Measurements from ENCODE around the gene LHX2. TPM values are rescaled to one million over a fixed set of nuclear protein-coding genes. Genes with fewer than 3 reads are reported as not detected.
A peak's percentile ranks its signal among the peaks of the same experiment; 100 is the strongest.

LHX2 gene, protein sequence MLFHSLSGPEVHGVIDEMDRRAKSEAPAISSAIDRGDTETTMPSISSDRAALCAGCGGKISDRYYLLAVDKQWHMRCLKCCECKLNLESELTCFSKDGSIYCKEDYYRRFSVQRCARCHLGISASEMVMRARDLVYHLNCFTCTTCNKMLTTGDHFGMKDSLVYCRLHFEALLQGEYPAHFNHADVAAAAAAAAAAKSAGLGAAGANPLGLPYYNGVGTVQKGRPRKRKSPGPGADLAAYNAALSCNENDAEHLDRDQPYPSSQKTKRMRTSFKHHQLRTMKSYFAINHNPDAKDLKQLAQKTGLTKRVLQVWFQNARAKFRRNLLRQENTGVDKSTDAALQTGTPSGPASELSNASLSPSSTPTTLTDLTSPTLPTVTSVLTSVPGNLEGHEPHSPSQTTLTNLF
- not detected for total RNA-seq

DNA sequence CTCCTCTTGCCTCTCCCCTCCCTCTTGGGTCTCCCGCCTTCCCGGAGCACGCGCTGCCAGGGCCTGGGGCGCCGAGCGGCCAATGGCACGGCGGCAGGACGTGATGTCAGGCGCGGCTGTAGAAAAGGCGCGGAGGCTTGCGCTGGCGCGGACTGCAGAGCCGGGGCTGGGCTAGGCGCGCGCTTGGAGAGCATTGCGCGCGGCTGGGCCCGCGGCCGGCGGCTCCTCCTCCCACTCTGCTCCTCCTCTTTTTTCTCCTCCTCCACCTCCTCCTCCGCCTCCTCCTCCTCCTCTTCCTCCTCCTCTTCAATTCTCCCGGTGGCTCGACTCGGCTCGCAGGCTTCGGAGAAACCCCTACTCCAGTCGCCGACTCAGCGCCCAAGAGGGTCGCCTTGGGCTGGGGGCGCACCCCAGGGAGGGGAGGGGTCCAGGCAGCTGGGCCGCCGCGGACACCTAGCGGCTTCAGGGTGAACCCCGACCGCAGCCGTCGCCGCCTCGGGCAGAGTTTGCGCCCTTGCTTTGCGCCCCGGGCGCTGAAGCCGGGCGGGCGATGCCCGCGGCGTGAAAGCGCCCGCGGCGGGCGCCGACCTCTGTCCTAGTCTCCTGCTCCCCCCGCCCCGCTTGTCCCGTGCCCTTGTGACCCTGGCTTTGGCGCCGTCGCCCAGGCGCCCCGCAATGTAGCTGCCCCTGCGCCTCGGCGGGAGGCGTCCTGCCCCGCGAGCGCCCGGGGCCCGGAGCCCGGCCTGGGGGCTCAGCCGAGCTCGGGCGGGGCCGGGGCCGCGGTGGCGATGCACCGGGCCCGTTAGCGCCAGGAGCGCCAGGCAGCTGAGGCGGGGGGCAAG is at the start of gene LHX2:
Gene LHX2, plus strand, starts transcription at position 309 of the 842 bp plus-strand sequence. CDS start 581 bp downstream, outside the sequence.
- DNase-seq (ENCODE audit: low spot score) (no peak), ATAC-seq (ENCODE audit: low FRiP score) (peak; percentile 59)
- TF ChIP-seq, protein P1, sequence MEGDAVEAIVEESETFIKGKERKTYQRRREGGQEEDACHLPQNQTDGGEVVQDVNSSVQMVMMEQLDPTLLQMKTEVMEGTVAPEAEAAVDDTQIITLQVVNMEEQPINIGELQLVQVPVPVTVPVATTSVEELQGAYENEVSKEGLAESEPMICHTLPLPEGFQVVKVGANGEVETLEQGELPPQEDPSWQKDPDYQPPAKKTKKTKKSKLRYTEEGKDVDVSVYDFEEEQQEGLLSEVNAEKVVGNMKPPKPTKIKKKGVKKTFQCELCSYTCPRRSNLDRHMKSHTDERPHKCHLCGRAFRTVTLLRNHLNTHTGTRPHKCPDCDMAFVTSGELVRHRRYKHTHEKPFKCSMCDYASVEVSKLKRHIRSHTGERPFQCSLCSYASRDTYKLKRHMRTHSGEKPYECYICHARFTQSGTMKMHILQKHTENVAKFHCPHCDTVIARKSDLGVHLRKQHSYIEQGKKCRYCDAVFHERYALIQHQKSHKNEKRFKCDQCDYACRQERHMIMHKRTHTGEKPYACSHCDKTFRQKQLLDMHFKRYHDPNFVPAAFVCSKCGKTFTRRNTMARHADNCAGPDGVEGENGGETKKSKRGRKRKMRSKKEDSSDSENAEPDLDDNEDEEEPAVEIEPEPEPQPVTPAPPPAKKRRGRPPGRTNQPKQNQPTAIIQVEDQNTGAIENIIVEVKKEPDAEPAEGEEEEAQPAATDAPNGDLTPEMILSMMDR (IDR thresholded peaks at IDR 0.05), result no peak

DNA sequence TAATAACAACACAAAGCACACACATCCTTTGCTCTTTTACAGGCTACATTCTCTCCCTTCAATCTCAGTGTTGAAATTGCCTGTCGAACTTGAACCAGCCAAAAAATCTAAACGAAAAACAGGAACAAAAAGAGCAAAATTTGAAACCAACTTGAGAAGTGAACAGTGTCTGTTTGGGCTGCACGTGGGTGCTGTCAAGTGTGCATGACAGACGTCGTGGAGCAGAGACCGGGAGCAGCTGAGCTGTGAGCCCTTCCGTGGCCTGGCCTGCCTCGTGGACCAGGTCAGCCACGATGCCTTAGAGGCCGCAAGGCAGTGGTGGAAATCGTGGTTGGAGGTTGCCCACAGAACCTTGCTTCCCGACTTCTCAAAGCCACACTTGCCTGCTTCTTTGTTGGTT is 46.8 kb upstream of the LHX2 start:
- no peak for ATAC-seq (ENCODE audit: low FRiP score)
- no peak for DNase-seq (ENCODE audit: low spot score)
- TF ChIP-seq, protein P1 (IDR thresholded peaks at IDR 0.05), result no peak

DNA sequence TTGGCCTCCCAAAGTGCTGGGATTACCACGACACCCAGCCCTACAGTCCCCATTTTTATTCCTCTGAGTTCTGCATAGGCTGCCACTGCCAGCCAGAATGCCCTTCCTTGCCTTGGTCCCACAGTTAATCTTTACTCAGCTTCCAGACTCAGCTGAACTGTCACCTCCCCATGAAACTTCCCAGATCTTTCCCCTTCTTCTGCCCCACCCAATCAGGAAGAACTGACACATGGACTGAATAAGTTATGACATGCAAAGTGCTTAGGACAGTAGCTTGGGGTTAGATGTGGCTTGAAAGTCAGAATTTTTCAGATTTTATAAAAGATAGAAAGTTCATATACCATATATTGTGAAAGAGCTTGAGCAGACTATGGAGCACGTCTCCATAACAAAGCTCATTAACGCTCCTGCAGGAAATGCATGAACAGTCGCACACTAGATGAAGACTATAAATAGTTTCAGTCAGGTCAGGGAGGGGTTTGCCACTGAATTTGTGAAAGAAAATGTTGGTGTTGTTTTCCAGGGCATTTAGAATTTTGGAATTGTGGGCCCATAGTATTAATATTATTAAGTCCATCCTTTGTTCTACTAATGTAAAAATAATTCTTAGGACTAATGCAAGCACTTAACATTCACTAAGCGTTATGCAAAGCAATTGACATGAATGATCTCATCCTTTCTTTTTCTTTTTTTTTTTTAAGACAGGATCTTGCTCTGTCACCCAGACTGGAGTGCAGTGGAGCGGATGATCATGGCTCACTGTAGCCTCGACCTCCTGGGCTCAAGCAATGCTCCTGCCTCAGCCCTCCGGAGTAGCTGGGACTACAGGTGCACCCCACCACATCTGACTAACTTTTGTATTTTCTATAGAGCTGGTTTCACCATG is 45.5 kb upstream of the LHX2 start:
- DNase-seq (ENCODE audit: low spot score), result no peak
- TF ChIP-seq, protein P1 (IDR thresholded peaks at IDR 0.05), result no peak
- no peak for ATAC-seq (ENCODE audit: low FRiP score)

DNA sequence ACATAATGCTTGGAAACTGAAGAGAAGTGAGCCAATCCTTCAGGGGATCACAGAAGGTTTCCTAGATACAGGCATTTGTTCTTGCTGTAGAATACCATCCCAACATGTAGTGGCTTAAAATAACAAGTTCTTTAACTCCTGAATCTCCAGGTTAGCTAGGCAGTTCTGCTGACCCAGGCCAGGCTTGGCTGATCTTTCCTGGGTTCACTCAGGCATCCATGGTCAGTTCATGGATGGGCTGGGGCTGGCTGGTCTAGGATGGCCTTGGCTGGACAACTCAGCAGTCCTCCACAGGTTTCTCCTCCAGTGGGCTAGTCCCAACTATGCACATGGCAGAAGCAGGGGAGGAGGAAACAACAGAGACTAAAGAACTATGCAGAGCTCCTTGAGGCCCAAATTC is 44.2 kb upstream of the LHX2 start:
- no peak for ATAC-seq (ENCODE audit: low FRiP score)
- TF ChIP-seq, protein P1 (IDR thresholded peaks at IDR 0.05), result no peak
- DNase-seq (ENCODE audit: low spot score), result no peak

DNA sequence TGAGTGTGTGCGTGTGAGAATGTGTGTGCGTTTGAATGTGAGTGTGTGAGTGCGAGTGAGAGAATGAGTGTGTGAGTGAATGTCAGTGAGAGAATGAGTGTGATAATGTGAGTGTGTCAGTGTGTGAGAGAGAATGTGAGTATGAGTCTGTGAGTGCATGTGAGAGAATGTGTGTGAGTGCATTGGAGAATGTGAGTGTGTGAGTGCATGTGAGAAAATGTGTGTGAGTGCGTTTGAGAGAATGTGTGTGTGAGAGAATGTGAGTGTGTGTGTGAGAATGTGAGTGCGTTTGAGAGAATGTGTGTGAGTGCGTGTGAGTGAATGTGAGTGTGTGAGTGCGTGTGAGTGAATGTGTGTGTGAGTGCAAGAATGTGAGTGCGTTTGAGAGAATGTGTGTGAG is 39.0 kb upstream of the LHX2 start:
- no peak for DNase-seq (ENCODE audit: low spot score)
- TF ChIP-seq, protein P1 (IDR thresholded peaks at IDR 0.05), result no peak
- ATAC-seq (ENCODE audit: low FRiP score), result no peak

DNA sequence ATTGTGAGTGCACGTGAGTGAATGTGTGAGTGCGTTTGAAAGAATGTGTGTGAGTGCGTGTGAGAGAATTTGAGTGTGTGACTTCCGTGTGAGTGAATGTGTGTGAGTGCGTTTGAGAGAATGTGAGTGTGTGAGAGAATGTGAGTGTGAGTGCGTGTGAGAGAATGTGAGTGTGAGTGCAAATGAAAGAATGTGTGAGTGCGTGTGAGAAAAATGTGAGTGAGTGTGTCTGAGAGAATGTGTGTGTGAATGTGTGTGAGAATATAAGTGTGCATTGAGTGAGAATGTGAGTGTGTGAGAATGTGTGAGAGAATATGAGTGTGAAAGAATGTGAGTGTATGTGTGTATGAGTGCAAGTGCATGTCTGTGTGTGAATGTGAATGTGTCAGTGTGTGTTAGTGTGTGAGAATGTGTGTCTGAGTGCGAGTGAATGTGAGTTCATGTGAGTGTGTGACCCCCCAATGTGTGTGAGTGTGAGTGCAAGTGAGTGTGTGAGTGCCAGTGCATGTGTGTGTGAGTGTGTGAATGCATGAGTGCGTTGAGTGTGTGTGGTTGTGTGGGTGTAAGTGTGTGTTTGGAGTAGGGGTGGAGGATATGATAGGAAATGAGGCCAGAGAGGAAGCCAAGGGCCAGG is 37.9 kb upstream of the LHX2 start:
- ATAC-seq (ENCODE audit: low FRiP score), result no peak
- no peak for DNase-seq (ENCODE audit: low spot score)
- TF ChIP-seq, protein P1 (IDR thresholded peaks at IDR 0.05), result no peak
